ENCODE data around the gene HDAC4.

DNA sequence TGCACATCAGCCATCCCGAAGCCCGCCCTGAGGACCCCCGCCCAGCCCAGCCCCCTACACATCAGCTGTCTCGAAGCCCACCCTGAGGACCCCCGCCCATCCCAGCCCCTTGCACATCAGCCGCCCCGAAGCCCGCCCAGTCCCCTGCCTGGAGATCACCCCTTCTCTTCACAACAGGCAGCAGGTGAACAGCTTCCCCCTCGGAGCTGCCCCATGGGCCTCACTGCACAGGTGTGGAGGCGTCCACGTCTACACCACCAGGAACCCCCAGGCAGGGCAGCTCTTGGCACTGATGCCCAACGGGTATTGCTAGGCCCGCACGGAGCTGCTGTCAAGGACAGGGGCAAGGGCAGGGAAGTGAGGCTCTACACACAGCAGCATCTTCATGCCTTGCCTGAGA lies 137.6 kb downstream of the HDAC4 start:
- no peak for TF ChIP-seq EZH2 (IDR thresholded peaks at IDR 0.05; ENCODE audit: insufficient read depth, low read length)
- TF ChIP-seq, protein P1, sequence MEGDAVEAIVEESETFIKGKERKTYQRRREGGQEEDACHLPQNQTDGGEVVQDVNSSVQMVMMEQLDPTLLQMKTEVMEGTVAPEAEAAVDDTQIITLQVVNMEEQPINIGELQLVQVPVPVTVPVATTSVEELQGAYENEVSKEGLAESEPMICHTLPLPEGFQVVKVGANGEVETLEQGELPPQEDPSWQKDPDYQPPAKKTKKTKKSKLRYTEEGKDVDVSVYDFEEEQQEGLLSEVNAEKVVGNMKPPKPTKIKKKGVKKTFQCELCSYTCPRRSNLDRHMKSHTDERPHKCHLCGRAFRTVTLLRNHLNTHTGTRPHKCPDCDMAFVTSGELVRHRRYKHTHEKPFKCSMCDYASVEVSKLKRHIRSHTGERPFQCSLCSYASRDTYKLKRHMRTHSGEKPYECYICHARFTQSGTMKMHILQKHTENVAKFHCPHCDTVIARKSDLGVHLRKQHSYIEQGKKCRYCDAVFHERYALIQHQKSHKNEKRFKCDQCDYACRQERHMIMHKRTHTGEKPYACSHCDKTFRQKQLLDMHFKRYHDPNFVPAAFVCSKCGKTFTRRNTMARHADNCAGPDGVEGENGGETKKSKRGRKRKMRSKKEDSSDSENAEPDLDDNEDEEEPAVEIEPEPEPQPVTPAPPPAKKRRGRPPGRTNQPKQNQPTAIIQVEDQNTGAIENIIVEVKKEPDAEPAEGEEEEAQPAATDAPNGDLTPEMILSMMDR (IDR thresholded peaks at IDR 0.05; ENCODE audit: insufficient read depth, low read depth, low read length): no peak
